HG02938 (cell line): ENCODE measurements around the gene SETDB1.

ENCODE experiments used
- ATAC-seq: cut with Tn5 transposase; IDR thresholded peaks from one replicate; pipeline ENCODE4 v1.9.1; 2021; ENCODE audit warnings: mild to moderate bottlenecking, moderate library complexity; ENCODE audit not compliant: unreplicated experiment

SETDB1 gene

GRCh38 chr1:150974580-150975478 is 48.7 kb downstream of the SETDB1 start, which contains the start of gene CERS2:
Gene CERS2, minus strand, starts transcription at chr1:150974835. Its CDS starts 5,745 bp downstream, at chr1:150969090.
- no peak for ATAC-seq

GRCh38 chr1:150976401-150976821 is 50.2 kb downstream of the SETDB1 start:
- ATAC-seq, result no peak

GRCh38 chr1:150976879-150977694 is 50.9 kb downstream of the SETDB1 start:
- ATAC-seq, result no peak

GRCh38 chr1:150979092-150980056 is 53.2 kb downstream of the SETDB1 start:
- peak; percentile 52 for ATAC-seq

GRCh38 chr1:150981177-150981804 is 55.1 kb downstream of the SETDB1 start:
- no peak for ATAC-seq

- ATAC-seq, result no peak
Observed at GRCh38 chr1:150981805-150982712, 55.9 kb downstream of the SETDB1 start, which contains the start of gene ANXA9. Gene ANXA9, plus strand, starts transcription at chr1:150982292. Its CDS starts 814 bp downstream, at chr1:150983106.

- ATAC-seq, result no peak
Observed at GRCh38 chr1:150985179-150985825, 59.1 kb downstream of the SETDB1 start.

GRCh38 chr1:150987924-150988323 is 61.8 kb downstream of the SETDB1 start:
- no peak for ATAC-seq

GRCh38 chr1:150992626-150993025 is 66.5 kb downstream of the SETDB1 start:
- no peak for ATAC-seq

GRCh38 chr1:150994248-150994647 is 68.1 kb downstream of the SETDB1 start:
- no peak for ATAC-seq

- no peak for ATAC-seq
Observed at GRCh38 chr1:150995460-150995859, 69.3 kb downstream of the SETDB1 start.

GRCh38 chr1:150995896-150996295 is 69.7 kb downstream of the SETDB1 start:
- no peak for ATAC-seq

GRCh38 chr1:150997126-150997872 is 71.1 kb downstream of the SETDB1 start:
- no peak for ATAC-seq

GRCh38 chr1:150997949-150998348 is 71.8 kb downstream of the SETDB1 start:
- ATAC-seq, result no peak

GRCh38 chr1:150999051-150999674 is 73.0 kb downstream of the SETDB1 start:
- ATAC-seq, result no peak

- ATAC-seq, result no peak
Observed at GRCh38 chr1:150999926-151000325, 73.8 kb downstream of the SETDB1 start.

GRCh38 chr1:151000408-151000807 is 74.2 kb downstream of the SETDB1 start:
- ATAC-seq, result no peak
